PC-9 (cell line): ENCODE results near the gene SNX27. TPM values are rescaled to one million over a fixed set of nuclear protein-coding genes. Genes with fewer than 3 reads are reported as not detected.

ENCODE experiments used
- BruUV-seq: library from RNA; stranded (reverse); fragments of 400-500 nt; replicated peaks from 2 replicates; lab custom pipeline; 2021; lab: Mats Ljungman, UMichigan
- CTCF ChIA-PET: fragments of 300-600 bp; sonication (Branson Sonifier 250); formaldehyde crosslinking; loops from one replicate; lab custom pipeline; 2022; ENCODE audit warnings: antibody characterized with exemption; lab: Charles Lee
- POLR2A ChIA-PET: fragments of 300-600 bp; sonication (Branson Sonifier 250); formaldehyde crosslinking; loops from one replicate; lab custom pipeline; 2022; ENCODE audit warnings: antibody characterized with exemption; ENCODE audit not compliant: unreplicated experiment; lab: Charles Lee
- DNase-seq, 2 experiments: peaks; one replicate each; pipeline versions ENCODE4 v3.0.0 to v3.0.0-alpha.2; 2015 to 2022; ENCODE audit warnings: mixed read lengths in 1 of 2
- H2AFZ ChIP-seq: fragments of 200-600 bp; sonication (generic); 2 replicates; pipeline ENCODE4 v1.8.1; 2017; ENCODE audit warnings: antibody characterized with exemption
- H3F3A ChIP-seq: fragments of 200-600 bp; sonication (generic); 2 replicates; pipeline ENCODE4 v1.8.1; 2017; ENCODE audit warnings: antibody characterized with exemption, mild to moderate bottlenecking, low read depth; ENCODE audit not compliant: insufficient read depth
- H3K27ac ChIP-seq: fragments of 200-600 bp; sonication (generic); 2 replicates; pipeline ENCODE4 v1.6.1; 2016; ENCODE audit warnings: mixed run types
- H3K27me3 ChIP-seq: fragments of 200-600 bp; sonication (generic); 2 replicates; pipeline ENCODE4 v1.6.1; 2016; ENCODE audit warnings: low read depth, mixed run types; ENCODE audit not compliant: insufficient read depth
- H3K36me3 ChIP-seq: fragments of 200-600 bp; sonication (generic); 2 replicates; pipeline ENCODE4 v1.6.1; 2016; ENCODE audit warnings: low read depth, mixed run types
- H3K4me1 ChIP-seq: fragments of 200-600 bp; sonication (generic); replicated peaks from 2 replicates; pipeline ENCODE4 v1.6.1; 2016; ENCODE audit warnings: mixed run types; ENCODE audit not compliant: insufficient read depth
- H3K4me2 ChIP-seq: fragments of 200-600 bp; sonication (generic); 2 replicates; pipeline ENCODE4 v1.6.1; 2017; ENCODE audit warnings: mixed run types
- H3K4me3 ChIP-seq: fragments of 200-600 bp; sonication (generic); 2 replicates; pipeline ENCODE4 v1.6.1; 2016; ENCODE audit warnings: mixed run types
- H3K79me2 ChIP-seq: fragments of 200-600 bp; sonication (generic); 2 replicates; pipeline ENCODE4 v1.6.1; 2017; ENCODE audit warnings: low read depth, mixed run types
- H3K9me2 ChIP-seq: fragments of 200-600 bp; sonication (generic); 2 replicates; pipeline ENCODE4 v1.8.1; 2017; ENCODE audit warnings: mild to moderate bottlenecking; ENCODE audit not compliant: insufficient read depth
- H3K9me3 ChIP-seq: fragments of 200-600 bp; sonication (generic); 2 replicates; pipeline ENCODE4 v1.8.1; 2016; ENCODE audit warnings: low read depth; ENCODE audit not compliant: insufficient read depth
- H4K20me1 ChIP-seq: fragments of 200-600 bp; sonication (generic); 2 replicates; pipeline ENCODE4 v1.8.1; 2017; ENCODE audit not compliant: insufficient read depth
- CTCF ChIP-seq: fragments of 200-600 bp; sonication (generic); conservative IDR thresholded peaks from 2 replicates; pipeline ENCODE4 v1.6.1; 2017; ENCODE audit warnings: mixed run types, antibody characterized with exemption, mild to moderate bottlenecking, moderate library complexity
- EZH2 ChIP-seq: fragments of 200-600 bp; sonication (generic); IDR thresholded peaks from 2 replicates; pipeline ENCODE4 v1.8.0; 2017; ENCODE audit warnings: antibody characterized with exemption, low read depth
- intact Hi-C: fragments of 100-400 bp; cut with micrococcal nuclease; formaldehyde crosslinking; loops from one replicate; pipeline ENCODE4 v1.10.0; 2022; ENCODE audit not compliant: unreplicated experiment
- total RNA-seq: library from RNA; stranded (reverse); gene quantifications from 2 replicates; pipeline ENCODE4 v1.2.3, GENCODE V29; 2021

The SNX27 gene
- total RNA-seq, 1 experiment from 2014 or later = 40.1 TPM

- ChIA-PET CTCF (no interaction called here), POLR2A (no interaction called here)
- Histone ChIP-seq H3K4me3 (no peak overlapping the region), H3K79me2 (no peaks in the 10 kb centered on the region), H3K9me3 (no peaks in the 10 kb centered on the region), H3K4me2 (no peak overlapping the region), H3K36me3 (no peaks in the 10 kb centered on the region), H3K9me2 (no peaks in the 10 kb centered on the region), H3F3A (no peaks in the 10 kb centered on the region), H3K27ac (no peak overlapping the region), H4K20me1 (no peaks in the 10 kb centered on the region), H2AFZ (no peak overlapping the region), H3K4me1 (no peaks in the 10 kb centered on the region), H3K27me3 (peaks cover 39% of the 10 kb centered on the region)
- DNase-seq = no peak
- BruUV-seq = no TSS peak
- intact Hi-C loops = no loop called here
- TF ChIP-seq CTCF (no peak), EZH2 (no peak)
Measured at GRCh38 chr1:151711044-151711800, 99.4 kb downstream of the SNX27 start.

DNA sequence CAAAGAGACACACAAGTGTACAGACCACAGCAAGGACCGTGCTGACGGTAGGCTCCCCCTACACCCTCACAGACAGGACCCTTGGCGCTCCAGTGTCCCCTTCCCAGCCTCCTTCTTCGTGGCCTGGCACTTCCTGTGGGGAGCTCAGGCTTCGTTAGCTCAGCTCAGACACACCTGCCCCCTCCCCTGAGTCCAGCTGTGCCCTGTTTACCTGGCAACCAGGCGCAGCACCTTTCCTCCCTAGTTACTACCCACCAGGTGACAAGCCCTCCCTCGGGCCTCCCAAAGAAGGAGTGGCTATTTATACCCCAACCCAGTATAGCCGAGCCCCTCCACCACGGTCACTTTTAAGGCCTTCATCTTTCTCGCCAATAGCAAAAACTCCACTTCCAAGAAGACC, 100.1 kb downstream of the SNX27 start:
- Histone ChIP-seq H3K27ac (no peak overlapping the region), H3K27me3 (peaks cover 43% of the 10 kb centered on the region), H3K36me3 (no peaks in the 10 kb centered on the region), H4K20me1 (no peaks in the 10 kb centered on the region), H3F3A (no peaks in the 10 kb centered on the region), H3K4me2 (no peak overlapping the region), H3K4me3 (no peak overlapping the region), H3K9me2 (no peaks in the 10 kb centered on the region), H3K79me2 (no peaks in the 10 kb centered on the region), H3K4me1 (no peaks in the 10 kb centered on the region), H2AFZ (no peak overlapping the region), H3K9me3 (no peaks in the 10 kb centered on the region)
- ChIA-PET POLR2A (no interaction called here), CTCF (no interaction called here)
- no peak for DNase-seq
- intact Hi-C loops = no loop called here
- TF ChIP-seq EZH2 (no peak), CTCF (no peak)
- BruUV-seq = no TSS peak

- no peak for DNase-seq
- H3K4me1 ChIP-seq = no peaks in the 10 kb centered on the region
- no peaks in the 10 kb centered on the region for H3K79me2 ChIP-seq
- H3K9me3 ChIP-seq = no peaks in the 10 kb centered on the region
- ChIA-PET POLR2A (interaction anchor here (0.6 kb wide), 1 partner anchor 242 kb away, joined by 12 read pairs; no protein-coding TSS in a partner anchor), CTCF (no interaction called here)
- TF ChIP-seq CTCF (no peak), EZH2 (no peak)
- H2AFZ ChIP-seq = no peak overlapping the region
- no peaks in the 10 kb centered on the region for H3K36me3 ChIP-seq
- peaks cover 54% of the 10 kb centered on the region for H3K27me3 ChIP-seq
- H3F3A ChIP-seq = no peaks in the 10 kb centered on the region
- no peak overlapping the region for H3K27ac ChIP-seq
- no peaks in the 10 kb centered on the region for H3K9me2 ChIP-seq
- no peak overlapping the region for H3K4me3 ChIP-seq
- intact Hi-C loops = no loop called here
- no TSS peak for BruUV-seq
- H3K4me2 ChIP-seq = no peak overlapping the region
- H4K20me1 ChIP-seq = no peaks in the 10 kb centered on the region
Measured at GRCh38 chr1:151713044-151713443, 101.2 kb downstream of the SNX27 start.
